GM12872 (cell line): ENCODE measurements around the gene SLC25A30.

Experiments used
- CTCF ChIP-seq: IDR thresholded peaks from 3 replicates; pipeline ENCODE4 v1.5.1; 2011; ENCODE audit warnings: low read depth, mild to moderate bottlenecking, low read length, moderate library complexity; ENCODE audit not compliant: insufficient read depth

The SLC25A30 gene

GRCh38 chr13:45439008-45439407 is 20.8 kb upstream of the SLC25A30 start:
- no peak for TF ChIP-seq CTCF

- TF ChIP-seq CTCF = no peak
These were observed 19.8 kb upstream of the SLC25A30 start for GRCh38 chr13:45437947-45438346.

GRCh38 chr13:45436953-45437352 is 18.8 kb upstream of the SLC25A30 start:
- no peak for TF ChIP-seq CTCF

- no peak for TF ChIP-seq CTCF
These were observed 18.2 kb upstream of the SLC25A30 start for GRCh38 chr13:45436332-45436731.

GRCh38 chr13:45434556-45435371 is 16.6 kb upstream of the SLC25A30 start:
- TF ChIP-seq CTCF = no peak

- no peak for TF ChIP-seq CTCF
These were observed 15.2 kb upstream of the SLC25A30 start for GRCh38 chr13:45433381-45433790.

- no peak for TF ChIP-seq CTCF
These were observed 14.7 kb upstream of the SLC25A30 start for GRCh38 chr13:45432737-45433380.
